ENCODE data around the gene PTPRD.

GRCh38 chr9:8576741-8577140 is 2036.1 kb downstream of the PTPRD start:
- no peak for TF ChIP-seq YY1 (IDR thresholded peaks at IDR 0.05; ENCODE audit: insufficient read depth, insufficient read length)
- no peak for TF ChIP-seq ZNF274 (IDR thresholded peaks at IDR 0.05; ENCODE audit: low read depth, low read length)
